H1 (cell line): ENCODE results near the gene ALS2CL. TPM values are rescaled to one million over a fixed set of nuclear protein-coding genes. Genes with fewer than 3 reads are reported as not detected.

Experiments
- CBX5 ChIP-seq: fragments of 300-800, 300-1000 bp; sonication (generic); IDR thresholded peaks from 2 replicates; pipeline ENCODE4 v1.7.1; 2016; ENCODE audit warnings: antibody characterized with exemption, low read length, low read depth
- CHD1 ChIP-seq: IDR thresholded peaks from 2 replicates; pipeline ENCODE4 v1.6.1; 2012; ENCODE audit warnings: low read depth, low read length, improper control_type of control experiment
- CHD2 ChIP-seq: IDR thresholded peaks from 2 replicates; pipeline ENCODE4 v1.6.1; 2012; ENCODE audit warnings: low read length, improper control_type of control experiment
- SP2 ChIP-seq: IDR thresholded peaks from 2 replicates; pipeline ENCODE4 v1.6.1; 2012; ENCODE audit warnings: mild to moderate bottlenecking, low read length, inconsistent platforms
- TAF1 ChIP-seq: IDR thresholded peaks from 2 replicates; pipeline ENCODE4 v1.6.1; 2011; ENCODE audit warnings: mild to moderate bottlenecking, low read depth, low read length
- TBP ChIP-seq: IDR thresholded peaks from 2 replicates; pipeline ENCODE4 v1.6.1; 2011; ENCODE audit warnings: low read depth, low read length, improper control_type of control experiment
- TCF12 ChIP-seq: IDR thresholded peaks from 2 replicates; pipeline ENCODE4 v1.6.1; 2011; ENCODE audit warnings: low read depth, mild to moderate bottlenecking, low read length
- ZNF274 ChIP-seq: IDR thresholded peaks from 2 replicates; pipeline ENCODE4 v1.7.0; 2012; ENCODE audit warnings: low read length, borderline replicate concordance; ENCODE audit errors: extremely low read depth
- polyA plus RNA-seq, 7 experiments: library from polyadenylated mRNA; depleted of rRNA in 3 of 7; stranded (reverse) in 5 of 7; unstranded in 2 of 7; fragments of >200 nt in 5 of 7; fragments of 200-250 nt in 2 of 7; gene quantifications; 1 replicate in 5 of 7; 2 replicates in 1 of 7; 4 replicates in 1 of 7; pipeline versions ENCODE4 v1.2.1 to v1.2.3, GENCODE V29; 2011 to 2013; ENCODE audit warnings: missing spikeins in 2 of 7, mixed read lengths in 2 of 7
- total RNA-seq: library from RNA; stranded (reverse); fragmentation: NEBNext Ultra II Directional; extraction: Animal tissue kit (Norgen Biotek cat#: 25700); gene quantifications from 2 replicates; pipeline ENCODE4 v1.2.1, GENCODE V29; 2021
- TF ChIP-seq, protein P1 (sequence below): IDR thresholded peaks from 2 replicates; pipeline ENCODE4 v1.6.1; 2011; ENCODE audit warnings: low read depth, mild to moderate bottlenecking, low read length; ENCODE audit not compliant: insufficient read depth

ALS2CL gene
- total and polyA plus RNA-seq, 2 of the 8 experiments (the other 6 are each of a cell fraction or from before 2014, with no cell fraction given), result 4.8 to 5.4 TPM

DNA sequence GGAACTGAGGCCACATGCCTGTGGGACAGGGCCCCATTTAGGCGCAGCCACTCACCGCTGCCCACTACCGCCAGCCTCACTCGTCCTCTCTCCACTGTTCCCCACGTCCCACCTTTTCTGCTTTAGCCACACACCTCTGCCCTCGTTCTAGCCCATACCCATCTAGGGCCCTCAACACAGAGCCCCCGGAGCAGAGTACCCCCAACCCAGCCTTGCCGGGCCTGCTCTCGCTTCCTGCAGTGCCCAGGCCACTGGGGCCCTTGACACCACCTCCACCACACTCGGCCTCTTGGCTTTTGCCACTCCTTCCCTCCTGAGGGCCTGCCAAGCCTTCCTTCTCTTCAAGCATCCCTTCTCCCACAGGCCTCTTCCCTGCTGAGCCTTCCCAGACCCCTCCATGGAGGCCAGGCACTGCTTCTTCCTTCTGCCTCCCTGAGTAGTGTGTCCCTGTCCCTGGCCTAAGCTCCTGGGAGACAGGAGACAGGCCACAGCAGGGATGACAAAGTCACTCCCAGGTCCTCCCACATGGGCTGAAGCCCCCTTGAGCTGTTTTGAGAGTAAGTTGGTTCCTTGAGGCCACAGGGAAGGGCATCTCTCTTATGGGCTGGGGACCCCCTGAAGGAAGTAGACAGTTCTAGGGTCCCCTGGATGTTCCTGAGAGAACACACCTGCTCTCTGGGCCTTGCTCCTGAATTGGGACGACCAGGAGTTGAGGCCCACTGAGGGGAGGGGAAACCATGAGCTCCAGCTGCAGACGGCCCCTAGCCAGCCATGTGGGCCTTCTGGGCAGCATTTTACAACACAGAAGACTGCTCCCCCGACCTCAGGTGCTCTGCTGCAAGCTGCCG, 19.8 kb upstream of the ALS2CL start (continued):
- TF ChIP-seq TAF1 (no peak), SP2 (no peak), ZNF274 (no peak), TCF12 (no peak), TBP (no peak), CHD1 (no peak), CBX5 (no peak), CHD2 (no peak)
- TF ChIP-seq, protein P1, sequence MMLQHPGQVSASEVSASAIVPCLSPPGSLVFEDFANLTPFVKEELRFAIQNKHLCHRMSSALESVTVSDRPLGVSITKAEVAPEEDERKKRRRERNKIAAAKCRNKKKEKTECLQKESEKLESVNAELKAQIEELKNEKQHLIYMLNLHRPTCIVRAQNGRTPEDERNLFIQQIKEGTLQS, result no peak
